AG04450 (cell line): ENCODE measurements around the gene OBSCN. TPM values are rescaled to one million over a fixed set of nuclear protein-coding genes. Genes with fewer than 3 reads are reported as not detected.

Experiments
- CTCF ChIA-PET: fragments of 300-600, 350-600 bp; formaldehyde crosslinking; extraction: SDS; loops from one replicate; lab custom pipeline; 2022; ENCODE audit warnings: antibody characterized with exemption, inconsistent platforms; lab: Charles Lee
- POLR2A ChIA-PET: fragments of 350-600 bp; formaldehyde crosslinking; extraction: SDS; loops from one replicate; lab custom pipeline; 2021; ENCODE audit warnings: antibody characterized with exemption, inconsistent platforms; lab: Yijun Ruan, JAX
- DNase-seq: peaks from one replicate; pipeline ENCODE4 v3.0.0-alpha.2; 2011; ENCODE audit warnings: low read depth, low spot score
- H3K27ac ChIP-seq: one replicate; pipeline ENCODE4 v1.5.1; 2012; ENCODE audit warnings: low read depth, low read length, control low read depth
- H3K27me3 ChIP-seq: one replicate; pipeline ENCODE4 v1.6.0; 2012; ENCODE audit warnings: low read length; ENCODE audit not compliant: control insufficient read depth, insufficient read depth
- H3K4me3 ChIP-seq: 2 replicates; pipeline ENCODE4 v1.5.1; 2011; ENCODE audit warnings: mild to moderate bottlenecking, low read depth, low read length, control low read depth
- H3K9me3 ChIP-seq: 2 replicates; pipeline ENCODE4 v1.5.1; 2012; ENCODE audit warnings: low read length; ENCODE audit not compliant: control insufficient read depth, insufficient read depth
- CTCF ChIP-seq: IDR thresholded peaks from 2 replicates; pipeline ENCODE4 v1.5.1; 2011; ENCODE audit warnings: low read depth, low read length, control low read depth, inconsistent platforms
- polyA plus RNA-seq: library from polyadenylated mRNA; depleted of rRNA; stranded (reverse); fragments of >200 nt; gene quantifications from 2 replicates; pipeline ENCODE4 v1.2.3, GENCODE V29; 2011; rRNA removed

Gene OBSCN
- polyA plus RNA-seq, 1 experiment: 3.9 TPM

GRCh38 chr1:228428412-228428811, 220.6 kb downstream of the OBSCN start:
- CTCF ChIA-PET: no interaction called here
- DNase-seq: no peak
- no peak overlapping the region for H3K4me3 ChIP-seq
- no peak for TF ChIP-seq CTCF
- no peak overlapping the region for H3K27ac ChIP-seq
- H3K9me3 ChIP-seq: peaks cover 7% of the 10 kb centered on the region; the same call in 1 of the 2 replicates
- POLR2A ChIA-PET: no interaction called here
- peaks cover 25% of the 10 kb centered on the region for H3K27me3 ChIP-seq

Other genes with a start within 250 kb of the OBSCN start
- gene WNT3A, start 201.0 kb upstream of the OBSCN start, polyA plus RNA-seq: not detected in 2 replicates
- 445 and 528 TPM in 2 replicates for gene ARF1, start 125.3 kb upstream of the OBSCN start, polyA plus RNA-seq
- gene C1orf35, start 104.7 kb upstream of the OBSCN start, polyA plus RNA-seq: 3.6 and 4.4 TPM in 2 replicates
- 33.4 and 52.9 TPM in 2 replicates for gene MRPL55, start 98.7 kb upstream of the OBSCN start, polyA plus RNA-seq
- 177 and 230 TPM in 2 replicates for gene GUK1, start 67.8 kb upstream of the OBSCN start, polyA plus RNA-seq
- 1.2 and 1.8 TPM in 2 replicates for gene GJC2, start 58.1 kb upstream of the OBSCN start, polyA plus RNA-seq
- 1.4 and 1.7 TPM in 2 replicates for gene IBA57, start 42.2 kb upstream of the OBSCN start, polyA plus RNA-seq
- gene TRIM11, start 198.8 kb downstream of the OBSCN start, polyA plus RNA-seq: 5.7 and 6.1 TPM in 2 replicates
- gene TRIM17, start 208.8 kb downstream of the OBSCN start, polyA plus RNA-seq: 0.16 and 0.27 TPM in 2 replicates